HepG2 (cell line): Measurements from ENCODE around the gene NDC80. TPM values are rescaled to one million over a fixed set of nuclear protein-coding genes. Genes with fewer than 3 reads are reported as not detected.

Experiments
- BCL6 ChIP-seq: IDR thresholded peaks from 2 replicates; pipeline ENCODE4 v1.6.1; 2016; ENCODE audit warnings: missing genetic modification reagents, missing compliant biosample characterization
- BORCS8-MEF2B ChIP-seq: sonication (generic); formaldehyde crosslinking; IDR thresholded peaks from 2 replicates; pipeline ENCODE4 v1.8.0; 2022; ENCODE audit warnings: mild to moderate bottlenecking, missing genetic modification reagents
- REXO4 ChIP-seq: sonication (generic); formaldehyde crosslinking; IDR thresholded peaks from 2 replicates; pipeline ENCODE4 v1.8.0; 2022; ENCODE audit warnings: missing genetic modification reagents, mild to moderate bottlenecking, borderline replicate concordance
- SAFB2 ChIP-seq: sonication (generic); formaldehyde crosslinking; IDR thresholded peaks from 2 replicates; pipeline ENCODE4 v1.5.1; 2020; ENCODE audit warnings: missing genetic modification reagents, low read depth, mild to moderate bottlenecking, borderline replicate concordance
- TCF7L2 ChIP-seq: IDR thresholded peaks from 2 replicates; pipeline ENCODE4 v1.6.1; 2011; ENCODE audit warnings: mild to moderate bottlenecking, low read depth, low read length, moderate library complexity
- THRA ChIP-seq: sonication (generic); formaldehyde crosslinking; IDR thresholded peaks from 2 replicates; pipeline ENCODE4 v1.4.0; 2020; ENCODE audit warnings: missing genetic modification reagents, borderline replicate concordance
- ZNF329 ChIP-seq: sonication (generic); formaldehyde crosslinking; IDR thresholded peaks from 2 replicates; pipeline ENCODE4 v1.9.0; 2021; ENCODE audit warnings: low read depth, mild to moderate bottlenecking, missing genetic modification reagents
- polyA plus RNA-seq, 8 experiments: library from polyadenylated mRNA; depleted of rRNA in 3 of 8; stranded (reverse) in 7 of 8; unstranded in 1 of 8; fragments of >200 nt; fragmentation: Illumina TruSeq in 4 of 8; extraction: Trizol in 4 of 8; gene quantifications; 2 replicates each; pipeline versions ENCODE4 v1.2.1 to v1.2.3, GENCODE V29; 2011 to 2016; ENCODE audit warnings: low read depth in 4 of 8, missing spikeins in 1 of 8, mixed read lengths in 1 of 8; ENCODE audit not compliant: insufficient read depth in 1 of 8
- total RNA-seq, 5 experiments: library from RNA; depleted of rRNA; stranded (reverse); fragments of >200 nt; fragmentation: Illumina TruSeq; extraction: Trizol; gene quantifications; 2 replicates each; pipeline ENCODE4 v1.2.3, GENCODE V29; 2016; ENCODE audit warnings: low read depth in 1 of 5
- TF ChIP-seq, protein P1 (sequence below): sonication (generic); formaldehyde crosslinking; IDR thresholded peaks from 2 replicates; pipeline ENCODE4 v1.5.1; 2020; ENCODE audit warnings: mild to moderate bottlenecking, missing genetic modification reagents, moderate library complexity

NDC80 gene
- total and polyA plus RNA-seq, 2 of the 13 experiments (the other 11 are each of a cell fraction or from before 2014, with no cell fraction given): 9.6 to 33.0 TPM

- TF ChIP-seq THRA (CRISPR knock-in tag) (no peak), BORCS8-MEF2B (CRISPR knock-in tag) (peak; percentile 1; the same call in 1 of the 2 replicates), SAFB2 (0 out of 2 replicates have a peak, but pooled peaks have one; percentile 16), TCF7L2 (no peak), ZNF329 (CRISPR knock-in tag) (no peak), BCL6 (CRISPR knock-in tag) (no peak), REXO4 (CRISPR knock-in tag) (no peak; the same call in 1 of the 2 replicates)
- TF ChIP-seq, protein P1, sequence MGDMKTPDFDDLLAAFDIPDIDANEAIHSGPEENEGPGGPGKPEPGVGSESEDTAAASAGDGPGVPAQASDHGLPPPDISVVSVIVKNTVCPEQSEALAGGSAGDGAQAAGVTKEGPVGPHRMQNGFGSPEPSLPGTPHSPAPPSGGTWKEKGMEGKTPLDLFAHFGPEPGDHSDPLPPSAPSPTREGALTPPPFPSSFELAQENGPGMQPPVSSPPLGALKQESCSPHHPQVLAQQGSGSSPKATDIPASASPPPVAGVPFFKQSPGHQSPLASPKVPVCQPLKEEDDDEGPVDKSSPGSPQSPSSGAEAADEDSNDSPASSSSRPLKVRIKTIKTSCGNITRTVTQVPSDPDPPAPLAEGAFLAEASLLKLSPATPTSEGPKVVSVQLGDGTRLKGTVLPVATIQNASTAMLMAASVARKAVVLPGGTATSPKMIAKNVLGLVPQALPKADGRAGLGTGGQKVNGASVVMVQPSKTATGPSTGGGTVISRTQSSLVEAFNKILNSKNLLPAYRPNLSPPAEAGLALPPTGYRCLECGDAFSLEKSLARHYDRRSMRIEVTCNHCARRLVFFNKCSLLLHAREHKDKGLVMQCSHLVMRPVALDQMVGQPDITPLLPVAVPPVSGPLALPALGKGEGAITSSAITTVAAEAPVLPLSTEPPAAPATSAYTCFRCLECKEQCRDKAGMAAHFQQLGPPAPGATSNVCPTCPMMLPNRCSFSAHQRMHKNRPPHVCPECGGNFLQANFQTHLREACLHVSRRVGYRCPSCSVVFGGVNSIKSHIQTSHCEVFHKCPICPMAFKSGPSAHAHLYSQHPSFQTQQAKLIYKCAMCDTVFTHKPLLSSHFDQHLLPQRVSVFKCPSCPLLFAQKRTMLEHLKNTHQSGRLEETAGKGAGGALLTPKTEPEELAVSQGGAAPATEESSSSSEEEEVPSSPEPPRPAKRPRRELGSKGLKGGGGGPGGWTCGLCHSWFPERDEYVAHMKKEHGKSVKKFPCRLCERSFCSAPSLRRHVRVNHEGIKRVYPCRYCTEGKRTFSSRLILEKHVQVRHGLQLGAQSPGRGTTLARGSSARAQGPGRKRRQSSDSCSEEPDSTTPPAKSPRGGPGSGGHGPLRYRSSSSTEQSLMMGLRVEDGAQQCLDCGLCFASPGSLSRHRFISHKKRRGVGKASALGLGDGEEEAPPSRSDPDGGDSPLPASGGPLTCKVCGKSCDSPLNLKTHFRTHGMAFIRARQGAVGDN: peak; percentile 65
Measured at GRCh38 chr18:2656237-2656980, 85.1 kb downstream of the NDC80 start (continued).
